Epithelial cell of proximal tubule (primary cell): Measurements from ENCODE around the gene MYPN. TPM values are rescaled to one million over a fixed set of nuclear protein-coding genes. Genes with fewer than 3 reads are reported as not detected.

Source experiments
- DNase-seq: peaks from one replicate; pipeline ENCODE4 v3.0.0-alpha.2; 2011; ENCODE audit warnings: low read depth
- H3K4me3 ChIP-seq: 2 replicates; pipeline ENCODE4 v1.5.1; 2011; ENCODE audit warnings: low read depth, mild to moderate bottlenecking, low read length
- total RNA-seq: library from RNA; depleted of rRNA; stranded (reverse); fragments of >200 nt; gene quantifications from 2 replicates; pipeline ENCODE4 v1.2.3, GENCODE V29; 2015
- TF ChIP-seq, protein P1 (sequence below): conservative IDR thresholded peaks from 2 replicates; pipeline ENCODE4 v1.5.1; 2012; ENCODE audit warnings: low read depth, mild to moderate bottlenecking, low read length

Gene MYPN
- total RNA-seq, 1 donor from 2014 or later, result 0.98 TPM

DNA sequence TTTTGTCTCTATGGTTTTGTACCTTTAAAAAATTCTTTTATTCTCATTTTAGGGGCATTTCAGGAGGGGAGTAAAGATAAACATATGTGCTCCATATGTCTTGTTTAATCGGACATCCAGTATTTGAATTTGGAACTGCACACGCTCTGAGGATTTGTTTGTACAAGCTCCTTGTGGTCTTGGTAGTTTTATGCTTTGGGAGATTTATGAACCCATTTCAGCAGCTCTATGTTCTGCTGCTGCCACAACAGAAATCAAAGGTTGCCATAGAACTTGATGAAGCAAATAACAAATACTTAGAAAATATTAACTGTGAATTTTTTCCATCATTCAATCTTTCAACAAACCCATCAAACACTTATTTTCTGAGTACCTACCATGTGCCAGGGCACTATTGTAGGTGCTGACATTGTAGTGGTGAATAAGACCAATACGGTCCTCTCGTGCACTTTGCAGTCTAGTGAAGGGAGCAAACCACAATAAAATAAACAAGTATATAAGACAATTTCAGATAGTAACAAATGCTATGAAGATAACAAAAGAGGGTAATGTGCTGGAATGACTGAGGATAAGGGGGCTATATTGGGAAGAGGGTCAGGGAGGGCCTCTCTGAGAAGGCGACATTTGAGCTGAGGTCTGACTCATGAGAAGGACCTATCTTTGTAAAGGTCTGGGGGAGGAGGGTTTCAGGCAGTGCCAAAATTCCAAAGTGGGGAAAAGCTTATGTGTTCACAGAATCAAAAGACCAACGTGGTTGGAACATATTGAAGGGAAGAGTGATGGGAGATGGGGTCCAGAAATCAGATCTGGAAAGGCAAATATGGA lies 30.4 kb downstream of the MYPN start:
- TF ChIP-seq, protein P1, sequence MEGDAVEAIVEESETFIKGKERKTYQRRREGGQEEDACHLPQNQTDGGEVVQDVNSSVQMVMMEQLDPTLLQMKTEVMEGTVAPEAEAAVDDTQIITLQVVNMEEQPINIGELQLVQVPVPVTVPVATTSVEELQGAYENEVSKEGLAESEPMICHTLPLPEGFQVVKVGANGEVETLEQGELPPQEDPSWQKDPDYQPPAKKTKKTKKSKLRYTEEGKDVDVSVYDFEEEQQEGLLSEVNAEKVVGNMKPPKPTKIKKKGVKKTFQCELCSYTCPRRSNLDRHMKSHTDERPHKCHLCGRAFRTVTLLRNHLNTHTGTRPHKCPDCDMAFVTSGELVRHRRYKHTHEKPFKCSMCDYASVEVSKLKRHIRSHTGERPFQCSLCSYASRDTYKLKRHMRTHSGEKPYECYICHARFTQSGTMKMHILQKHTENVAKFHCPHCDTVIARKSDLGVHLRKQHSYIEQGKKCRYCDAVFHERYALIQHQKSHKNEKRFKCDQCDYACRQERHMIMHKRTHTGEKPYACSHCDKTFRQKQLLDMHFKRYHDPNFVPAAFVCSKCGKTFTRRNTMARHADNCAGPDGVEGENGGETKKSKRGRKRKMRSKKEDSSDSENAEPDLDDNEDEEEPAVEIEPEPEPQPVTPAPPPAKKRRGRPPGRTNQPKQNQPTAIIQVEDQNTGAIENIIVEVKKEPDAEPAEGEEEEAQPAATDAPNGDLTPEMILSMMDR, result no peak
- DNase-seq, result no peak
- no peak overlapping the region for H3K4me3 ChIP-seq

DNA sequence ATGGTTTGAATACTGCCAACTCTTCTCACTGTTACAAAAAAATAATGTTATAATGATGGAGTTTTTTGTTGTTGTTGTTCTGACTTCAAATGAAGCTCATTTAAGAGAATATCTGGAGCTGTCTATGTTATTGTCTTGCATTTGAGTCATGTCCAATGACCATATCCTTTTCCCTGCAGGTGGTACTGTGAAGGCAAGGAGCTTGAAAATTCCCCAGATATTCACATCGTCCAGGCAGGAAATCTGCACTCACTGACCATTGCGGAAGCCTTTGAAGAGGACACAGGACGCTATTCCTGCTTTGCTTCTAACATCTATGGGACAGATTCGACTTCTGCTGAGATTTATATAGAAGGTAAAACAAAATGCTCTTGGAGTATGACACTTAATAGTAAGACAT lies 33.5 kb downstream of the MYPN start:
- TF ChIP-seq, protein P1, result no peak
- DNase-seq, result no peak
- H3K4me3 ChIP-seq, result no peak overlapping the region

DNA sequence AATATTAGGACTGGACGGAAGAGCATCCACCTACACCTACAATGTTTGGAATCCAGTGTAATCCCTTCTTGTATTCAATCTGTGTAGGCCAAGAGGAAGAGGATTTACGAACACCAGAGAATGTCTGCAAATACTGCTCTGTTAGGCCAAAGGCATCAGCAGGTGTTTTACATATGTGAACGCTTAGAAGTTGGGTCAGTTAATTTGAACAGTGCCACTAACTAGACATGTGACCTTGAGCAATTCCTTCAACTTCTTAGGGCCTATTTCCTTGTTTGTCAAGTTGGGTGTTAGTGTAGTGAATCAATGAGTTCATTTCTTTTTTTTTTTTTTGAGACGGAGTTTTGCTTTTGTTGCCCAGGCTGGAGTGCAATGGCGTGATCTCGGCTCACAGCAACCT lies 35.4 kb downstream of the MYPN start:
- H3K4me3 ChIP-seq, result no peak overlapping the region
- TF ChIP-seq, protein P1, result no peak
- DNase-seq, result no peak

DNA sequence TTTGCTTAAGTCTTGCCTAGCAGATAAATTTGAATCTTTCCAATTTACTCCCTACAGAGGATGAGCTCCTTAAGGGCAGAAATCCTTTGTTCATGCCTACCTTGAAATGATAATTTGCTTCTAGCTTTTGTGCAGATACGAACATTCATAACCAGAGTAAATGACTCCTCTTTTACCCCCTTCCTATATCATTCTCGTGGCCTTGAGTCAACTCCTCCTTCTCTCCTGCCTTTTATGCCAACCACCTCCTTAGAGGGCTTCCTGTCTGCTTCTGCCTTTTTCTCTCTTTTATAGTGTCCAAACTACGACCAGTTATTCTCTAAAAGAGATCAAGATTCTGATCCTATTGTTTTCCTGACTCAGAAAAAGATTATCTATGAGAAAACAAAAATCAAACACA lies 36.4 kb downstream of the MYPN start:
- no peak overlapping the region for H3K4me3 ChIP-seq
- DNase-seq, result no peak
- TF ChIP-seq, protein P1, result no peak

GRCh38 chr10:68146133-68146532 lies 36.8 kb downstream of the MYPN start:
- no peak overlapping the region for H3K4me3 ChIP-seq
- DNase-seq, result no peak
- TF ChIP-seq, protein P1, result no peak

GRCh38 chr10:68151453-68151852 lies 42.2 kb downstream of the MYPN start:
- no peak for DNase-seq
- no peak overlapping the region for H3K4me3 ChIP-seq
- TF ChIP-seq, protein P1, result no peak
